HepG2 (cell line): ENCODE results near the gene NPDC1. TPM values are rescaled to one million over a fixed set of nuclear protein-coding genes. Genes with fewer than 3 reads are reported as not detected.

Experiments used
- ARNT2 ChIP-seq: sonication (generic); formaldehyde crosslinking; IDR thresholded peaks from 2 replicates; pipeline ENCODE4 v1.8.0; 2022; ENCODE audit warnings: mild to moderate bottlenecking, low read depth, missing genetic modification reagents, moderate library complexity
- BATF2 ChIP-seq: sonication (generic); formaldehyde crosslinking; IDR thresholded peaks from 2 replicates; pipeline ENCODE4 v1.8.0; 2022; ENCODE audit warnings: mild to moderate bottlenecking, missing genetic modification reagents, moderate library complexity
- LBX2 ChIP-seq: sonication (generic); formaldehyde crosslinking; IDR thresholded peaks from 2 replicates; pipeline ENCODE4 v1.5.0; 2020; ENCODE audit warnings: missing genetic modification reagents, mild to moderate bottlenecking, borderline replicate concordance
- SP1 ChIP-seq, 2 experiments: fragments of 450-650 bp in 1 of 2; sonication (generic) in 1 of 2; formaldehyde crosslinking in 1 of 2; IDR thresholded peaks; 2 replicates each; pipeline versions ENCODE4 v1.4.0 to v1.6.1; 2016 to 2020; ENCODE audit warnings: missing genetic modification reagents in 1 of 2
- SUZ12 ChIP-seq: fragments of 150-350 bp; IDR thresholded peaks from 2 replicates; pipeline ENCODE4 v1.6.1; 2014; ENCODE audit warnings: low read depth, low read length
- ZBTB10 ChIP-seq: sonication (generic); formaldehyde crosslinking; IDR thresholded peaks from 2 replicates; pipeline ENCODE4 v1.4.0; 2020; ENCODE audit warnings: missing genetic modification reagents, borderline replicate concordance
- ZFP36L1 ChIP-seq: sonication (generic); formaldehyde crosslinking; IDR thresholded peaks from 2 replicates; pipeline ENCODE4 v1.8.0; 2022; ENCODE audit warnings: mild to moderate bottlenecking, missing genetic modification reagents, moderate library complexity
- ZFY ChIP-seq: sonication (generic); formaldehyde crosslinking; IDR thresholded peaks from 2 replicates; pipeline ENCODE4 v1.4.0; 2020; ENCODE audit warnings: missing genetic modification reagents
- ZNF468 ChIP-seq: sonication (generic); formaldehyde crosslinking; IDR thresholded peaks from 2 replicates; pipeline ENCODE4 v1.8.0; 2022; ENCODE audit warnings: mild to moderate bottlenecking, moderate library complexity, missing genetic modification reagents
- ZNF766 ChIP-seq: sonication (generic); formaldehyde crosslinking; IDR thresholded peaks from 2 replicates; pipeline ENCODE4 v1.5.0; 2020; ENCODE audit warnings: missing genetic modification reagents, borderline replicate concordance
- ZSCAN21 ChIP-seq: sonication (generic); formaldehyde crosslinking; IDR thresholded peaks from 2 replicates; pipeline ENCODE4 v1.8.0; 2022; ENCODE audit warnings: mild to moderate bottlenecking, missing genetic modification reagents, moderate library complexity, borderline replicate concordance
- polyA plus RNA-seq, 8 experiments: library from polyadenylated mRNA; depleted of rRNA in 3 of 8; stranded (reverse) in 7 of 8; unstranded in 1 of 8; fragments of >200 nt; fragmentation: Illumina TruSeq in 4 of 8; extraction: Trizol in 4 of 8; gene quantifications; 2 replicates each; pipeline versions ENCODE4 v1.2.1 to v1.2.3, GENCODE V29; 2011 to 2016; ENCODE audit warnings: low read depth in 4 of 8, missing spikeins in 1 of 8, mixed read lengths in 1 of 8; ENCODE audit not compliant: insufficient read depth in 1 of 8
- total RNA-seq, 5 experiments: library from RNA; depleted of rRNA; stranded (reverse); fragments of >200 nt; fragmentation: Illumina TruSeq; extraction: Trizol; gene quantifications; 2 replicates each; pipeline ENCODE4 v1.2.3, GENCODE V29; 2016; ENCODE audit warnings: low read depth in 1 of 5

Gene NPDC1
- total and polyA plus RNA-seq, 2 of the 13 experiments (the other 11 are each of a cell fraction or from before 2014, with no cell fraction given) = 0.84 to 5.4 TPM

- 0 out of 2 replicates have a peak, but pooled peaks have one; percentile 18 for TF ChIP-seq ZBTB10 (CRISPR knock-in tag)
- TF ChIP-seq ZSCAN21 (CRISPR knock-in tag) = 0 out of 2 replicates have a peak, but pooled peaks have one; percentile 36
- peak; percentile 72; the same call in 1 of the 2 replicates for TF ChIP-seq ARNT2 (CRISPR knock-in tag)
- TF ChIP-seq ZFP36L1 = 0 out of 2 replicates have a peak, but pooled peaks have one; percentile 62
- TF ChIP-seq ZNF766 (CRISPR knock-in tag) = 0 out of 2 replicates have a peak, but pooled peaks have one; percentile 77
- TF ChIP-seq ZFY (CRISPR knock-in tag) = peak; percentile 82
- TF ChIP-seq ZNF468 (CRISPR knock-in tag) = 0 out of 2 replicates have a peak, but pooled peaks have one; percentile 33
- TF ChIP-seq SP1 (IDR thresholded peaks at IDR 0.05) = no peak
- peak; percentile 26; the same call in 1 of the 2 replicates for TF ChIP-seq SP1 (CRISPR knock-in tag; IDR thresholded peaks at IDR 0.05)
- TF ChIP-seq SUZ12 = no peak
- TF ChIP-seq LBX2 = 0 out of 2 replicates have a peak, but pooled peaks have one; percentile 53
- TF ChIP-seq BATF2 (CRISPR knock-in tag) = peak; percentile 61; the same call in 1 of the 2 replicates
Measured at GRCh38 chr9:136991993-136992818, 53.8 kb downstream of the NPDC1 start, which contains the start of gene PAXX (continued).
